IMR-90 (cell line): ENCODE measurements around the gene RASD2. TPM values are rescaled to one million over a fixed set of nuclear protein-coding genes. Genes with fewer than 3 reads are reported as not detected.
A peak's percentile ranks its signal among the peaks of the same experiment; 100 is the strongest.
"Not testable (repeated sequence)": the region's sequence is repeated elsewhere in the genome, so short reads cannot be mapped to it uniquely, and the experiment has no call there.

ENCODE experiments used
- ATAC-seq: fragments of 200-7000 bp; cut with Tn5 transposase; 2 replicates; pipeline ENCODE4 v1.9.1; 2020; ENCODE audit warnings: low read depth, mild to moderate bottlenecking, moderate library complexity
- BruUV-seq: library from RNA; stranded (reverse); fragments of 400-500 nt; replicated peaks from 2 replicates; lab custom pipeline; 2021; lab: Mats Ljungman, UMichigan
- CTCF ChIA-PET: fragments of 300-600 bp; formaldehyde crosslinking; extraction: SDS; loops from one replicate; lab custom pipeline; 2021; ENCODE audit warnings: antibody characterized with exemption; lab: Yijun Ruan, JAX
- POLR2A ChIA-PET: fragments of 300-600 bp; sonication (Branson Sonifier 250); formaldehyde crosslinking; loops from one replicate; lab custom pipeline; 2022; ENCODE audit warnings: antibody characterized with exemption; ENCODE audit not compliant: unreplicated experiment; lab: Charles Lee
- DNase-seq: peaks from one replicate; pipeline ENCODE4 v3.0.0; 2013
- H2AFZ ChIP-seq: replicated peaks from 2 replicates; pipeline ENCODE3; 2013; ENCODE audit warnings: low read length, mild to moderate bottlenecking; ENCODE audit not compliant: poor library complexity
- H2AK5ac ChIP-seq: 2 replicates; pipeline ENCODE4 v1.6.1; 2013; ENCODE audit warnings: low read depth, low read length, inconsistent platforms
- H2AK9ac ChIP-seq: replicated peaks from 2 replicates; pipeline ENCODE3; 2013; ENCODE audit warnings: mild to moderate bottlenecking, low read depth, low read length, moderate library complexity; ENCODE audit not compliant: poor library complexity
- H2BK120ac ChIP-seq: 2 replicates; pipeline ENCODE4 v1.6.1; 2013; ENCODE audit warnings: low read depth, low read length, inconsistent platforms
- H2BK15ac ChIP-seq: 3 replicates; pipeline ENCODE4 v1.6.1; 2013; ENCODE audit warnings: low read depth, low read length, inconsistent platforms
- H2BK20ac ChIP-seq: 2 replicates; pipeline ENCODE4 v1.6.1; 2013; ENCODE audit warnings: low read depth, mild to moderate bottlenecking, inconsistent platforms, low read length, moderate library complexity
- H2BK5ac ChIP-seq: 2 replicates; pipeline ENCODE4 v1.6.1; 2013; ENCODE audit warnings: mild to moderate bottlenecking, low read depth, low read length, inconsistent platforms; ENCODE audit not compliant: poor library complexity, severe bottlenecking
- H3K14ac ChIP-seq: replicated peaks from 2 replicates; pipeline ENCODE4 v1.6.1; 2013; ENCODE audit warnings: low read depth, low read length, inconsistent platforms
- H3K18ac ChIP-seq: 2 replicates; pipeline ENCODE4 v1.6.1; 2013; ENCODE audit warnings: low read depth, low read length, control low read depth
- H3K23ac ChIP-seq: 2 replicates; pipeline ENCODE4 v1.6.1; 2013; ENCODE audit warnings: low read depth, low read length, inconsistent platforms
- H3K27ac ChIP-seq: 2 replicates; pipeline ENCODE4 v1.5.1; 2013; ENCODE audit warnings: mild to moderate bottlenecking, control low read depth, low read length; ENCODE audit not compliant: insufficient read depth
- H3K27me3 ChIP-seq: 2 replicates; pipeline ENCODE4 v1.6.1; 2013; ENCODE audit warnings: low read length; ENCODE audit not compliant: control insufficient read depth, insufficient read depth
- H3K36me3 ChIP-seq: 2 replicates; pipeline ENCODE4 v1.6.1; 2013; ENCODE audit warnings: low read length, mixed read lengths; ENCODE audit not compliant: control insufficient read depth, insufficient read depth
- H3K4ac ChIP-seq: 2 replicates; pipeline ENCODE4 v1.6.1; 2013; ENCODE audit warnings: low read depth, low read length, inconsistent platforms
- H3K4me1 ChIP-seq: 2 replicates; pipeline ENCODE4 v1.6.1; 2013; ENCODE audit warnings: low read length, mixed read lengths; ENCODE audit not compliant: control insufficient read depth, insufficient read depth
- H3K4me2 ChIP-seq: 2 replicates; pipeline ENCODE4 v1.6.1; 2013; ENCODE audit warnings: low read depth, mild to moderate bottlenecking, control low read depth, low read length, moderate library complexity
- H3K4me3 ChIP-seq: 2 replicates; pipeline ENCODE4 v1.5.1; 2013; ENCODE audit warnings: low read depth, mild to moderate bottlenecking, control low read depth, low read length, moderate library complexity; ENCODE audit not compliant: insufficient read depth
- H3K56ac ChIP-seq: 2 replicates; pipeline ENCODE4 v1.6.1; 2013; ENCODE audit warnings: low read length, inconsistent platforms; ENCODE audit not compliant: insufficient read depth; ENCODE audit errors: extremely low read depth
- H3K79me1 ChIP-seq, 2 experiments: 2 replicates each; pipeline ENCODE4 v1.6.1; 2013; ENCODE audit warnings: low read length in 2 of 2, inconsistent platforms in 1 of 2, low read depth in 1 of 2
- H3K9ac ChIP-seq: 2 replicates; pipeline ENCODE4 v1.6.1; 2013; ENCODE audit warnings: low read depth, low read length, control low read depth
- H3K9me1 ChIP-seq: 2 replicates; pipeline ENCODE4 v1.6.1; 2013; ENCODE audit warnings: low read length, inconsistent platforms; ENCODE audit not compliant: insufficient read depth
- H3K9me3 ChIP-seq: 2 replicates; pipeline ENCODE4 v1.6.1; 2013; ENCODE audit warnings: low read length; ENCODE audit not compliant: control insufficient read depth, insufficient read depth
- H4K20me1 ChIP-seq: 2 replicates; pipeline ENCODE4 v1.6.1; 2013; ENCODE audit warnings: low read length, inconsistent platforms; ENCODE audit not compliant: insufficient read depth
- H4K5ac ChIP-seq: 2 replicates; pipeline ENCODE4 v1.6.1; 2013; ENCODE audit warnings: mild to moderate bottlenecking, low read depth, low read length, control low read depth
- H4K8ac ChIP-seq, 2 experiments: 2 replicates each; pipeline ENCODE4 v1.6.1; 2013; ENCODE audit warnings: low read depth in 2 of 2, low read length in 2 of 2, control low read depth in 1 of 2, inconsistent platforms in 1 of 2
- H4K91ac ChIP-seq: 2 replicates; pipeline ENCODE4 v1.6.1; 2013; ENCODE audit warnings: low read depth, low read length, inconsistent platforms; ENCODE audit not compliant: insufficient read depth
- CEBPB ChIP-seq: IDR thresholded peaks from 2 replicates; pipeline ENCODE4 v1.6.1; 2012; ENCODE audit warnings: low read depth, low read length, improper control_type of control experiment
- MXI1 ChIP-seq: IDR thresholded peaks from 2 replicates; pipeline ENCODE4 v1.6.1; 2012; ENCODE audit warnings: low read depth, mild to moderate bottlenecking, low read length, moderate library complexity, borderline replicate concordance
- USF2 ChIP-seq: fragments of 150-350 bp; IDR thresholded peaks from 2 replicates; pipeline ENCODE4 v1.6.1; 2017; ENCODE audit warnings: mild to moderate bottlenecking, antibody characterized with exemption, low read length, low read depth
- WGBS, 2 experiments: methylation state at CpG; one replicate each; pipeline versions ENCODE4 v1.1.5 to v1.1.7; 2013; ENCODE audit warnings: missing lambda C conversion rate in 2 of 2; ENCODE audit not compliant: insufficient read length in 1 of 2; ENCODE audit errors: extremely low coverage in 2 of 2; 5-methylcytosine and 5-hydroxymethylcytosine counted together
- dilution Hi-C: fragments of 300-500 bp; cut with HindIII; formaldehyde crosslinking; loops from one replicate; pipeline ENCODE4 v1.14.3; 2018; ENCODE audit warnings: low sequenced_read_pairs; ENCODE audit not compliant: unreplicated experiment
- in situ Hi-C: fragments of 300-500 bp; cut with MboI; formaldehyde crosslinking; loops from 3 replicates; pipeline ENCODE4 v1.14.3; 2019; ENCODE audit warnings: low sequenced_read_pairs, inconsistent platforms, mixed read lengths
- intact Hi-C: fragments of 100-400 bp; cut with micrococcal nuclease; formaldehyde crosslinking; loops from 2 replicates; pipeline ENCODE4 v1.10.0; 2022
- polyA plus RNA-seq, 3 experiments: library from polyadenylated mRNA; depleted of rRNA; stranded (reverse); fragments of >200 nt; gene quantifications; 2 replicates each; pipeline ENCODE4 v1.2.3, GENCODE V29; 2012; ENCODE audit warnings: low replicate concordance in 1 of 3
- total RNA-seq: library from RNA; depleted of rRNA; stranded (reverse); fragments of >200 nt; gene quantifications from 2 replicates; pipeline ENCODE4 v1.2.3, GENCODE V29; 2012

RASD2 gene
- total and polyA plus RNA-seq, 2 of the 4 experiments (the other 2 are of a cell fraction): under 0.01 to 0.32 TPM

- H3K4me2 ChIP-seq: no peak overlapping the region; the same call in none of the 2 replicates
- peak; percentile 17; the same call in 1 of the 2 replicates for ATAC-seq
- in situ Hi-C loops: no loop called here
- peak; percentile 17; the same call in 1 of the 2 replicates for TF ChIP-seq CEBPB
- no peak for TF ChIP-seq MXI1
- TF ChIP-seq USF2: 0 out of 2 replicates have a peak, but pooled peaks have one; percentile 13
- no peak overlapping the region for H3K9ac ChIP-seq
- no peaks in the 10 kb centered on the region for H3K9me3 ChIP-seq
- H4K5ac ChIP-seq: no peak overlapping the region
- no peak overlapping the region for H2AK9ac ChIP-seq
- peak overlapping the region; percentile 51; the same call in 1 of the 2 replicates for H2BK120ac ChIP-seq
- no peak overlapping the region for H3K14ac ChIP-seq
- ChIA-PET POLR2A (interaction anchor here (0.7 kb wide), 1 partner anchor 9 kb away, joined by 4 read pairs; no protein-coding TSS in a partner anchor), CTCF (interaction anchor here (0.6 kb wide), 1 partner anchor 27 kb away, joined by 4 read pairs; no protein-coding TSS in a partner anchor)
- DNase-seq: peak; percentile 62
- H3K36me3 ChIP-seq: no peaks in the 10 kb centered on the region
- no peak overlapping the region for H2AFZ ChIP-seq
- no peaks in the 10 kb centered on the region for H3K27me3 ChIP-seq
- H3K23ac ChIP-seq: no peak overlapping the region
- no peak overlapping the region for H3K4ac ChIP-seq
- BruUV-seq: no TSS peak
- H3K4me1 ChIP-seq: peaks cover 15% of the 10 kb centered on the region
- 20% methylated on average over 1 of the region's 2 CpGs; no CpG with 5 or more reads in 1 of the 2 experiments for WGBS, 2 experiments
- H2BK20ac ChIP-seq: no peak overlapping the region
- no peak overlapping the region for H2BK5ac ChIP-seq
- H3K9me1 ChIP-seq: no peaks in the 10 kb centered on the region; the same call in 1 of the 2 replicates
- H4K20me1 ChIP-seq: no peaks in the 10 kb centered on the region
- no peak overlapping the region for H3K18ac ChIP-seq
- dilution Hi-C loops: no loop called here
- H2BK15ac ChIP-seq: no peak overlapping the region
- no peak overlapping the region for H2AK5ac ChIP-seq
- H3K79me1 ChIP-seq: no peaks in the 10 kb centered on the region
- no peak overlapping the region for H3K4me3 ChIP-seq
- H3K27ac ChIP-seq: no peak overlapping the region
- no peak overlapping the region for H4K91ac ChIP-seq
- H3K56ac ChIP-seq: no peak overlapping the region
- H4K8ac ChIP-seq: no peak overlapping the region
- intact Hi-C loops: no loop called here
Measured at GRCh38 chr22:35506259-35506570, 34.4 kb upstream of the RASD2 start.

- H3K4me3 ChIP-seq, H3K9me1 ChIP-seq, H3K4ac ChIP-seq, H3K23ac ChIP-seq, H3K27me3 ChIP-seq, H3K27ac ChIP-seq, CTCF ChIA-PET, ATAC-seq, H3K79me1 ChIP-seq, H2AFZ ChIP-seq, BruUV-seq, H3K4me2 ChIP-seq, dilution Hi-C loops, H2BK5ac ChIP-seq, H2AK9ac ChIP-seq, DNase-seq, H3K18ac ChIP-seq, H2BK20ac ChIP-seq, H2BK15ac ChIP-seq, H4K8ac ChIP-seq, H3K36me3 ChIP-seq, H2BK120ac ChIP-seq, H4K20me1 ChIP-seq, H4K5ac ChIP-seq, intact Hi-C loops, H3K9me3 ChIP-seq, H3K9ac ChIP-seq, POLR2A ChIA-PET, H2AK5ac ChIP-seq, H3K56ac ChIP-seq, in situ Hi-C loops, H4K91ac ChIP-seq, H3K14ac ChIP-seq: not testable (repeated sequence)
- H3K4me1 ChIP-seq: peaks cover 17% of the 10 kb centered on the region
- WGBS, 2 experiments: no CpG with 5 or more reads among the region's 7 CpGs
Measured at GRCh38 chr22:35507851-35508250, 32.8 kb upstream of the RASD2 start.
